HepG2 (cell line): ENCODE data around the gene HS3ST3A1. TPM values are rescaled to one million over a fixed set of nuclear protein-coding genes. Genes with fewer than 3 reads are reported as not detected.

Experiments
- ATAC-seq: fragments of 200-7000 bp; cut with Tn5 transposase; 3 replicates; pipeline ENCODE4 v1.9.1; 2020; ENCODE audit warnings: mild to moderate bottlenecking, moderate library complexity
- BruUV-seq: library from RNA; stranded (reverse); fragments of 400-500 nt; replicated peaks from 2 replicates; lab custom pipeline; 2021; lab: Mats Ljungman, UMichigan
- CTCF ChIA-PET: fragments of 300-600 bp; formaldehyde crosslinking; extraction: SDS; loops from one replicate; lab custom pipeline; 2021; ENCODE audit warnings: low total read pairs, inconsistent platforms, low intra/inter-chr PET ratio; lab: Yijun Ruan, JAX
- POLR2A ChIA-PET: fragments of 350-600 bp; sonication (Branson Sonifier 250); formaldehyde crosslinking; loops from one replicate; lab custom pipeline; 2020; ENCODE audit warnings: antibody characterized with exemption, inconsistent platforms; lab: Yijun Ruan, JAX
- DNase-seq: peaks from one replicate; pipeline ENCODE4 v3.0.0-alpha.2; 2015; ENCODE audit warnings: low spot score
- FAIRE-seq: peaks from 3 replicates; lab custom pipeline; 2011; peaks lifted over from hg19 to GRCh38; lab: Jason Lieb, UNC
- H2AFZ ChIP-seq: one replicate; pipeline ENCODE4 v1.6.1; 2011; ENCODE audit warnings: low read length, inconsistent platforms
- H3K27ac ChIP-seq: fragments of 300-600 bp; 3 replicates; pipeline ENCODE4 v1.8.0; 2011; ENCODE audit warnings: mixed run types, mild to moderate bottlenecking, mixed read lengths, low read length, inconsistent platforms; ENCODE audit not compliant: insufficient read depth; ENCODE audit errors: extremely low read length
- H3K27me3 ChIP-seq, 2 experiments: fragments of 200-600 bp in 1 of 2; 2 replicates in 1 of 2; 3 replicates in 1 of 2; pipeline versions ENCODE4 v1.6.0 to v1.8.0; 2011; ENCODE audit warnings: low read length in 2 of 2, mild to moderate bottlenecking in 2 of 2, moderate library complexity in 2 of 2, inconsistent platforms in 1 of 2; ENCODE audit not compliant: insufficient read depth in 2 of 2, control insufficient read depth in 1 of 2
- H3K36me3 ChIP-seq, 2 experiments: fragments of 200-600 bp in 1 of 2; replicated peaks in 1 of 2; 2 replicates in 1 of 2; 3 replicates in 1 of 2; pipeline versions ENCODE4 v1.5.1 to v1.8.0; 2011; ENCODE audit warnings: low read length in 2 of 2, inconsistent platforms in 1 of 2; ENCODE audit not compliant: insufficient read depth in 2 of 2, control insufficient read depth in 1 of 2
- H3K4me1 ChIP-seq: 2 replicates; pipeline ENCODE4 v1.5.1; 2012; ENCODE audit warnings: low read length, inconsistent platforms; ENCODE audit not compliant: insufficient read depth
- H3K4me2 ChIP-seq: 2 replicates; pipeline ENCODE4 v1.6.0; 2011; ENCODE audit warnings: low read depth, low read length, inconsistent platforms
- H3K4me3 ChIP-seq, 3 experiments: fragments of 200-600 bp in 1 of 3; sonication (generic), shearing (Covaris generic) in 1 of 3; replicated peaks in 1 of 3; 2 replicates each; pipeline ENCODE4 v1.5.1; 2011 to 2016; ENCODE audit warnings: low read length in 3 of 3, inconsistent platforms in 2 of 3, low read depth in 2 of 3, mild to moderate bottlenecking in 2 of 3, control low read depth in 1 of 3, mixed read lengths in 1 of 3; ENCODE audit not compliant: insufficient read depth in 1 of 3
- H3K79me2 ChIP-seq: one replicate; pipeline ENCODE4 v1.6.1; 2011; ENCODE audit warnings: low read length, inconsistent platforms; ENCODE audit not compliant: insufficient read depth
- H3K9ac ChIP-seq: 2 replicates; pipeline ENCODE4 v1.6.0; 2011; ENCODE audit warnings: mild to moderate bottlenecking, low read depth, low read length, inconsistent platforms; ENCODE audit not compliant: insufficient read depth
- H3K9me3 ChIP-seq: 2 replicates; pipeline ENCODE4 v1.5.1; 2012; ENCODE audit warnings: mild to moderate bottlenecking, low read length
- H4K20me1 ChIP-seq: 2 replicates; pipeline ENCODE4 v1.6.0; 2011; ENCODE audit warnings: inconsistent platforms, mild to moderate bottlenecking, low read length, moderate library complexity; ENCODE audit not compliant: insufficient read depth
- ATAD3A ChIP-seq: sonication (generic); formaldehyde crosslinking; IDR thresholded peaks from 2 replicates; pipeline ENCODE4 v1.4.0; 2020; ENCODE audit warnings: missing genetic modification reagents
- EED ChIP-seq: sonication (generic); formaldehyde crosslinking; IDR thresholded peaks from 2 replicates; pipeline ENCODE4 v1.5.0; 2020; ENCODE audit warnings: mild to moderate bottlenecking, missing genetic modification reagents
- HMGXB4 ChIP-seq, 2 experiments: sonication (generic) in 1 of 2; formaldehyde crosslinking in 1 of 2; IDR thresholded peaks; 2 replicates each; pipeline versions ENCODE4 v1.4.0 to v1.6.1; 2018 to 2020; ENCODE audit warnings: missing genetic modification reagents in 2 of 2, borderline replicate concordance in 1 of 2, low read depth in 1 of 2, mild to moderate bottlenecking in 1 of 2, missing biosample characterization in 1 of 2
- MTF2 ChIP-seq: sonication (generic); formaldehyde crosslinking; IDR thresholded peaks from 2 replicates; pipeline ENCODE4 v1.5.0; 2020; ENCODE audit warnings: missing genetic modification reagents, borderline replicate concordance
- THAP7 ChIP-seq: sonication (generic); formaldehyde crosslinking; IDR thresholded peaks from 2 replicates; pipeline ENCODE4 v1.8.1; 2023; ENCODE audit warnings: mild to moderate bottlenecking, missing genetic modification reagents
- THAP9 ChIP-seq: sonication (generic); formaldehyde crosslinking; IDR thresholded peaks from 2 replicates; pipeline ENCODE4; 2020; ENCODE audit warnings: missing genetic modification reagents, mild to moderate bottlenecking, borderline replicate concordance
- ZNF121 ChIP-seq: sonication (generic); formaldehyde crosslinking; IDR thresholded peaks from 2 replicates; pipeline ENCODE4 v1.5.0; 2020; ENCODE audit warnings: mild to moderate bottlenecking, missing genetic modification reagents
- ZNF549 ChIP-seq: sonication (generic); formaldehyde crosslinking; IDR thresholded peaks from 2 replicates; pipeline ENCODE4 v1.5.0; 2020; ENCODE audit warnings: missing genetic modification reagents
- ZNF646 ChIP-seq: sonication (generic); formaldehyde crosslinking; IDR thresholded peaks from 2 replicates; pipeline ENCODE4 v1.9.0; 2021; ENCODE audit warnings: mild to moderate bottlenecking, missing genetic modification reagents
- ZNF878 ChIP-seq: sonication (generic); formaldehyde crosslinking; IDR thresholded peaks from 2 replicates; pipeline ENCODE4 v1.8.1; 2023; ENCODE audit warnings: mild to moderate bottlenecking, missing genetic modification reagents, moderate library complexity
- WGBS: methylation state at CpG from one replicate; pipeline ENCODE4 v1.1.6; 2017; ENCODE audit warnings: low lambda C conversion rate; 5-methylcytosine and 5-hydroxymethylcytosine counted together
- in situ Hi-C: cut with HindIII; loops from 2 replicates; pipeline ENCODE4 v1.10.0; 2017; ENCODE audit warnings: low pct_unique_long_range_greater_than_20kb; ENCODE audit not compliant: extremely low pct_ligation_motif_present
- intact Hi-C: fragments of 100-400 bp; cut with micrococcal nuclease; formaldehyde crosslinking; loops from one replicate; pipeline ENCODE4 v1.10.0; 2022; ENCODE audit not compliant: unreplicated experiment
- polyA plus RNA-seq, 8 experiments: library from polyadenylated mRNA; depleted of rRNA in 3 of 8; stranded (reverse) in 7 of 8; unstranded in 1 of 8; fragments of >200 nt; fragmentation: Illumina TruSeq in 4 of 8; extraction: Trizol in 4 of 8; gene quantifications; 2 replicates each; pipeline versions ENCODE4 v1.2.1 to v1.2.3, GENCODE V29; 2011 to 2016; ENCODE audit warnings: low read depth in 4 of 8, missing spikeins in 1 of 8, mixed read lengths in 1 of 8; ENCODE audit not compliant: insufficient read depth in 1 of 8
- total RNA-seq, 5 experiments: library from RNA; depleted of rRNA; stranded (reverse); fragments of >200 nt; fragmentation: Illumina TruSeq; extraction: Trizol; gene quantifications; 2 replicates each; pipeline ENCODE4 v1.2.3, GENCODE V29; 2016; ENCODE audit warnings: low read depth in 1 of 5

The HS3ST3A1 gene
- total and polyA plus RNA-seq, 2 of the 13 experiments (the other 11 are each of a cell fraction or from before 2014, with no cell fraction given): 1.3 to 3.5 TPM

- no peak overlapping the region for H3K9ac ChIP-seq
- H2AFZ ChIP-seq: no peak overlapping the region
- H3K27me3 ChIP-seq: no peaks in the 10 kb centered on the region; a peak in 1 of 5 replicates
- no peaks in the 10 kb centered on the region for H3K9me3 ChIP-seq
- no TSS peak for BruUV-seq
- no peak for ATAC-seq
- TF ChIP-seq ZNF549 (CRISPR knock-in tag): no peak
- no peak for TF ChIP-seq MTF2
- TF ChIP-seq THAP7 (CRISPR knock-in tag): no peak
- no peak for TF ChIP-seq THAP9 (CRISPR knock-in tag)
- no peak for TF ChIP-seq ZNF878 (CRISPR knock-in tag)
- no peak for TF ChIP-seq ZNF121 (CRISPR knock-in tag)
- TF ChIP-seq ATAD3A (CRISPR knock-in tag): no peak
- TF ChIP-seq EED (CRISPR knock-in tag): no peak
- no peak for TF ChIP-seq ZNF646
- TF ChIP-seq HMGXB4 (CRISPR knock-in tag; IDR thresholded peaks at IDR 0.05; ENCODE audit: borderline replicate concordance in 1 of 2, low read depth in 1 of 2): no peak
- CTCF ChIA-PET: no interaction called here
- H4K20me1 ChIP-seq: no peaks in the 10 kb centered on the region
- POLR2A ChIA-PET: no interaction called here
- 52% methylated on average over 5 of the region's 5 CpGs for WGBS
- in situ Hi-C loops: no loop called here
- H3K4me1 ChIP-seq: no peaks in the 10 kb centered on the region
- H3K27ac ChIP-seq: no peak overlapping the region
- FAIRE-seq: no peak
- no peak overlapping the region for H3K4me2 ChIP-seq
- no peaks in the 10 kb centered on the region for H3K36me3 ChIP-seq
- H3K4me3 ChIP-seq: no peak overlapping the region
- DNase-seq: no peak
- intact Hi-C loops: no loop called here
- no peaks in the 10 kb centered on the region for H3K79me2 ChIP-seq
These were observed 110.7 kb downstream of the HS3ST3A1 start for GRCh38 chr17:13490906-13491482.
